GM21786 (cell line): Measurements from ENCODE around the gene PCDHB8.
"Not testable (repeated sequence)": the region's sequence is repeated elsewhere in the genome, so short reads cannot be mapped to it uniquely, and the experiment has no call there.

Experiments
- ATAC-seq: cut with Tn5 transposase; IDR thresholded peaks from one replicate; pipeline ENCODE4 v1.9.1; 2021; ENCODE audit not compliant: unreplicated experiment

Gene PCDHB8

DNA sequence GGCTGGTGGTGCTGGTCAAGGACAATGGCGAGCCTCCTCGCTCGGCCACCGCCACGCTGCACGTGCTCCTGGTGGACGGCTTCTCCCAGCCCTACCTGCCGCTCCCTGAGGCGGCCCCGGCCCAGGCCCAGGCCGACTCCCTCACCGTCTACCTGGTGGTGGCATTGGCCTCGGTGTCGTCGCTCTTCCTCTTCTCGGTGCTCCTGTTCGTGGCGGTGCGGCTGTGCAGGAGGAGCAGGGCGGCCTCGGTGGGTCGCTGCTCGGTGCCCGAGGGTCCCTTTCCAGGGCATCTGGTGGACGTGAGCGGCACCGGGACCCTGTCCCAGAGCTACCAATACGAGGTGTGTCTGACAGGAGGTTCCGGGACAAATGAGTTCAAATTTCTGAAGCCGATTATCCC, 47.8 kb downstream of the PCDHB8 start:
- ATAC-seq, result not testable (repeated sequence)
